CD4-positive, alpha-beta T cell (primary cell): Measurements from ENCODE around the gene SPESP1. TPM values are rescaled to one million over a fixed set of nuclear protein-coding genes. Genes with fewer than 3 reads are reported as not detected.

Experiments used
- ATAC-seq: fragments of 200-7000 bp; cut with Tn5 transposase; one replicate; pipeline ENCODE4 v1.10.0; 2022; ENCODE audit warnings: mild to moderate bottlenecking; ENCODE audit not compliant: poor library complexity
- CTCF ChIA-PET: fragments of 350-600 bp; sonication (Branson Sonifier 250); formaldehyde crosslinking; loops from one replicate; lab custom pipeline; 2021; ENCODE audit warnings: antibody characterized with exemption, inconsistent platforms; lab: Charles Lee
- POLR2A ChIA-PET: fragments of 350-600 bp; sonication (Branson Sonifier 250); formaldehyde crosslinking; loops from one replicate; lab custom pipeline; 2021; ENCODE audit warnings: antibody characterized with exemption, inconsistent platforms; lab: Charles Lee
- DNase-seq, 14 experiments: peaks; one replicate each; pipeline ENCODE4 v3.0.0-alpha.2; 2013 to 2020; ENCODE audit warnings: mixed read lengths in 2 of 14
- H3K27ac ChIP-seq, 2 donors: one replicate each; pipeline versions ENCODE4 v1.5.1 to v1.7.0; 2013; ENCODE audit warnings: low read length in 2 of 2, low read depth in 1 of 2, mild to moderate bottlenecking in 1 of 2
- H3K27me3 ChIP-seq, 2 experiments: 1 replicate in 1 of 2; 2 replicates in 1 of 2; pipeline versions ENCODE4 v1.6.1 to v1.7.0; 2013; ENCODE audit warnings: low read length in 2 of 2, control low read depth in 1 of 2, mild to moderate bottlenecking in 1 of 2, moderate library complexity in 1 of 2; ENCODE audit not compliant: insufficient read depth in 2 of 2, control insufficient read depth in 1 of 2
- H3K36me3 ChIP-seq: one replicate; pipeline ENCODE4 v1.6.1; 2013; ENCODE audit warnings: low read length, control low read depth; ENCODE audit not compliant: insufficient read depth
- H3K4me1 ChIP-seq: one replicate; pipeline ENCODE4 v1.6.1; 2013; ENCODE audit warnings: low read length, control low read depth; ENCODE audit not compliant: insufficient read depth
- H3K4me3 ChIP-seq: one replicate; pipeline ENCODE4 v1.5.1; 2013; ENCODE audit warnings: mild to moderate bottlenecking, low read length, moderate library complexity
- H3K9me3 ChIP-seq, 2 experiments: 1 replicate in 1 of 2; 2 replicates in 1 of 2; pipeline versions ENCODE4 v1.6.1 to v1.7.0; 2013; ENCODE audit warnings: low read length in 2 of 2, mild to moderate bottlenecking in 2 of 2, control low read depth in 1 of 2, moderate library complexity in 1 of 2; ENCODE audit not compliant: control insufficient read depth in 1 of 2, insufficient read depth in 1 of 2
- H3K27ac Mint-ChIP-seq: one replicate; pipeline ENCODE4 v1.8.0; 2020; ENCODE audit warnings: mixed read lengths
- H3K27me3 Mint-ChIP-seq: one replicate; pipeline ENCODE4 v1.8.0; 2021; ENCODE audit warnings: mixed read lengths
- H3K36me3 Mint-ChIP-seq: one replicate; pipeline ENCODE4 v1.8.0; 2021; ENCODE audit warnings: low read depth, mixed read lengths
- H3K4me1 Mint-ChIP-seq: one replicate; pipeline ENCODE4 v1.8.0; 2021; ENCODE audit warnings: low read depth, mixed read lengths
- H3K4me3 Mint-ChIP-seq: one replicate; pipeline ENCODE4 v1.8.0; 2020; ENCODE audit warnings: mild to moderate bottlenecking, mixed read lengths
- H3K9me3 Mint-ChIP-seq: one replicate; pipeline ENCODE4 v1.8.0; 2020; ENCODE audit warnings: mixed read lengths
- CTCF ChIP-seq: fragments of 200-600 bp; IDR thresholded peaks from one replicate; pipeline ENCODE4 v1.8.0; 2022; ENCODE audit warnings: antibody characterized with exemption, mild to moderate bottlenecking
- intact Hi-C, 2 experiments: fragments of 100-400 bp; cut with DNase I in 1 of 2; cut with micrococcal nuclease in 1 of 2; formaldehyde crosslinking; loops; one replicate each; pipeline versions ENCODE4 v1.15.1 to v1.9.0; 2023 to 2025; cut with DNase I, micrococcal nuclease
- polyA plus RNA-seq, 2 donors: library from polyadenylated mRNA; unstranded; fragments of 120-200 nt; gene quantifications; one replicate each; pipeline ENCODE4 v1.2.1, GENCODE V29; 2013
- total RNA-seq, 174 experiments: library from RNA in 2 of 174; stranded (reverse) in 2 of 174; gene quantifications; one replicate each; pipeline ENCODE4 v1.2.3 and lab custom pipeline; 2021 to 2026

SPESP1 gene
- total RNA-seq (not detected), total RNA-seq (lab: John Stamatoyannopoulos, UW) (0 to 1.3 (median 0.24) reads per million in 172 experiments)
- 0.29 TPM for polyA plus RNA-seq (2013, experiment 1 of 2)
- polyA plus RNA-seq (2013, experiment 2 of 2) = 0.39 TPM

GRCh38 chr15:68930268-68931022 is at the start of gene SPESP1:
SPESP1 (plus strand) TSS chr15:68930525; CDS start chr15:68930654, 129 bp downstream.
- H3K27me3 Mint-ChIP-seq = peaks cover 13% of the 10 kb centered on the region
- peak in 13 of 14 experiments; percentile 17 to 60 (median 39) for DNase-seq
- POLR2A ChIA-PET = no interaction called here
- Histone ChIP-seq H3K9me3 (peaks cover 0 to 14% of the 10 kb centered on the region in 2 experiments), H3K4me1 (no peaks in the 10 kb centered on the region), H3K27ac (no peak within 1 kb of the TSS), H3K4me3 (peak within 1 kb of the TSS; percentile 26), H3K27me3 (peaks cover 2 to 14% of the 10 kb centered on the region in 2 experiments), H3K36me3 (no peaks in the 10 kb centered on the region)
- CTCF ChIA-PET = no interaction called here
- intact Hi-C loops = no loop called here
- TF ChIP-seq CTCF = no peak
- H3K9me3 Mint-ChIP-seq = no peaks in the 10 kb centered on the region
- H3K27ac Mint-ChIP-seq = no peak within 1 kb of the TSS
- no peaks in the 10 kb centered on the region for H3K36me3 Mint-ChIP-seq
- peak; percentile 73 for ATAC-seq
- no peak within 1 kb of the TSS for H3K4me3 Mint-ChIP-seq
- no peaks in the 10 kb centered on the region for H3K4me1 Mint-ChIP-seq

GRCh38 chr15:68885070-68885469 is 45.3 kb upstream of the SPESP1 start:
- Mint-ChIP-seq H3K27me3 (peaks cover 6% of the 10 kb centered on the region), H3K27ac (no peak overlapping the region), H3K36me3 (no peaks in the 10 kb centered on the region), H3K4me1 (no peaks in the 10 kb centered on the region), H3K4me3 (no peak overlapping the region), H3K9me3 (no peaks in the 10 kb centered on the region)
- Histone ChIP-seq H3K27me3 (peaks cover 0 to 3% of the 10 kb centered on the region in 2 experiments), H3K36me3 (no peaks in the 10 kb centered on the region), H3K4me1 (no peaks in the 10 kb centered on the region), H3K9me3 (no peaks in the 10 kb centered on the region), H3K27ac (no peak overlapping the region), H3K4me3 (no peak overlapping the region)
- TF ChIP-seq CTCF = no peak
- CTCF ChIA-PET = interaction anchor here (2.8 kb wide), 1 partner anchor 9 kb away, joined by 7 read pairs; no protein-coding TSS in a partner anchor
- POLR2A ChIA-PET = no interaction called here
- ATAC-seq (no peak), DNase-seq (no peak)
- intact Hi-C loops = no loop called here

GRCh38 chr15:68887120-68887519 is 43.2 kb upstream of the SPESP1 start:
- ATAC-seq (no peak), DNase-seq (no peak)
- ChIA-PET POLR2A (no interaction called here), CTCF (interaction anchor here (2.8 kb wide), 1 partner anchor 11 kb away, joined by 7 read pairs; no protein-coding TSS in a partner anchor)
- Mint-ChIP-seq H3K9me3 (no peaks in the 10 kb centered on the region), H3K36me3 (no peaks in the 10 kb centered on the region), H3K4me1 (no peaks in the 10 kb centered on the region), H3K27ac (no peak overlapping the region), H3K4me3 (no peak overlapping the region), H3K27me3 (peaks cover 9% of the 10 kb centered on the region)
- Histone ChIP-seq H3K4me3 (no peak overlapping the region), H3K27me3 (no peaks in the 10 kb centered on the region), H3K36me3 (no peaks in the 10 kb centered on the region), H3K9me3 (no peaks in the 10 kb centered on the region), H3K4me1 (no peaks in the 10 kb centered on the region), H3K27ac (no peak overlapping the region)
- no peak for TF ChIP-seq CTCF
- intact Hi-C loops = no loop called here
